ENCODE data around the gene NUAK1.

Gene NUAK1

DNA sequence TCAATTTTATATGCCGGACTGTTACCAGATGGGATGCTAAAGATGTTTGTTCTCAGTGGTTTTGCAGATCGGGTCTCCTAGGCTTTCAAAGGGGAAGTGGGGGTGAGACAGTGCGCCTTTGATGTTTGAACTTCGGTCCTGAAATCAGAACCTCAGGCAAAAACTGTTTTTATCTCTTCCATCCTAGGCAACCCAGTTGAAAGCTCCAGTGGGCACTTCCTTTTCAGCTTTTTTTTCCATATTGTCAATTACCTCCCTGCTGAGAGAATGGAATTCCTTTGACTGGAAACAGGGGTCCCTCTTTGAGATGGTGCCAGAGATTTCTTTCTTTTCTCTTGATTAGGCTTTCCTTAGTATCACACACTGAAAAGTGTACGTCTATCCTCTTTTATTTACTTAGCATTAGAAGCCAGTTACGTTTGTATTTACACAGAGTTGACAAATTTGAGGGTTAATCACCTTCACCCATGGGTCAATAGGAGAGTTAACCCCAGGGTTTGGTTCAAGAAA lies 40.0 kb downstream of the NUAK1 start:
- H3K79me2 ChIP-seq (ENCODE audit: insufficient read depth, low read length) = no peaks in the 10 kb centered on the region
- no peaks in the 10 kb centered on the region for H3F3A ChIP-seq (ENCODE audit: insufficient read depth)
- no peaks in the 10 kb centered on the region for H4K20me1 ChIP-seq (ENCODE audit: low read depth, low read length)
- no peaks in the 10 kb centered on the region for H3K36me3 ChIP-seq (ENCODE audit: low read length)
- H3K9me3 ChIP-seq (ENCODE audit: insufficient read depth, low read length) = no peaks in the 10 kb centered on the region
- no peak overlapping the region for H3K4me3 ChIP-seq (ENCODE audit: insufficient read depth, low read length, poor library complexity, severe bottlenecking)
- no peak overlapping the region for H3K27ac ChIP-seq (ENCODE audit: low read depth, low read length)
- H2AFZ ChIP-seq (ENCODE audit: low read depth, low read length, severe bottlenecking) = no peak overlapping the region
- H3K9ac ChIP-seq (ENCODE audit: low read length) = no peak overlapping the region
- H3K9me2 ChIP-seq (replicated peaks; ENCODE audit: insufficient read depth, low read length) = no peaks in the 10 kb centered on the region
- no peak overlapping the region for H3K4me2 ChIP-seq (ENCODE audit: low read depth, low read length, poor library complexity, severe bottlenecking)
- no peaks in the 10 kb centered on the region for H3K27me3 ChIP-seq (ENCODE audit: low read length)
- no peak for TF ChIP-seq EZH2phosphoT487 (conservative IDR thresholded peaks at IDR 0.05; ENCODE audit: low read length)
- TF ChIP-seq, protein P1, sequence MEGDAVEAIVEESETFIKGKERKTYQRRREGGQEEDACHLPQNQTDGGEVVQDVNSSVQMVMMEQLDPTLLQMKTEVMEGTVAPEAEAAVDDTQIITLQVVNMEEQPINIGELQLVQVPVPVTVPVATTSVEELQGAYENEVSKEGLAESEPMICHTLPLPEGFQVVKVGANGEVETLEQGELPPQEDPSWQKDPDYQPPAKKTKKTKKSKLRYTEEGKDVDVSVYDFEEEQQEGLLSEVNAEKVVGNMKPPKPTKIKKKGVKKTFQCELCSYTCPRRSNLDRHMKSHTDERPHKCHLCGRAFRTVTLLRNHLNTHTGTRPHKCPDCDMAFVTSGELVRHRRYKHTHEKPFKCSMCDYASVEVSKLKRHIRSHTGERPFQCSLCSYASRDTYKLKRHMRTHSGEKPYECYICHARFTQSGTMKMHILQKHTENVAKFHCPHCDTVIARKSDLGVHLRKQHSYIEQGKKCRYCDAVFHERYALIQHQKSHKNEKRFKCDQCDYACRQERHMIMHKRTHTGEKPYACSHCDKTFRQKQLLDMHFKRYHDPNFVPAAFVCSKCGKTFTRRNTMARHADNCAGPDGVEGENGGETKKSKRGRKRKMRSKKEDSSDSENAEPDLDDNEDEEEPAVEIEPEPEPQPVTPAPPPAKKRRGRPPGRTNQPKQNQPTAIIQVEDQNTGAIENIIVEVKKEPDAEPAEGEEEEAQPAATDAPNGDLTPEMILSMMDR (IDR thresholded peaks at IDR 0.05; ENCODE audit: insufficient read depth, low read length, poor library complexity, severe bottlenecking) = no peak

- Histone ChIP-seq H4K20me1 (ENCODE audit: low read depth, low read length) (no peaks in the 10 kb centered on the region), H3K27ac (ENCODE audit: low read depth, low read length) (no peak overlapping the region), H3K4me2 (ENCODE audit: low read depth, low read length, poor library complexity, severe bottlenecking) (no peak overlapping the region), H3F3A (ENCODE audit: insufficient read depth) (no peaks in the 10 kb centered on the region), H2AFZ (ENCODE audit: low read depth, low read length, severe bottlenecking) (no peak overlapping the region), H3K4me3 (ENCODE audit: insufficient read depth, low read length, poor library complexity, severe bottlenecking) (no peak overlapping the region), H3K9me2 (replicated peaks; ENCODE audit: insufficient read depth, low read length) (no peaks in the 10 kb centered on the region), H3K36me3 (ENCODE audit: low read length) (no peaks in the 10 kb centered on the region), H3K27me3 (ENCODE audit: low read length) (no peaks in the 10 kb centered on the region), H3K9ac (ENCODE audit: low read length) (no peak overlapping the region), H3K79me2 (ENCODE audit: insufficient read depth, low read length) (no peaks in the 10 kb centered on the region), H3K9me3 (ENCODE audit: insufficient read depth, low read length) (no peaks in the 10 kb centered on the region)
- TF ChIP-seq, protein P1 (IDR thresholded peaks at IDR 0.05; ENCODE audit: insufficient read depth, low read length, poor library complexity, severe bottlenecking) = no peak
- TF ChIP-seq EZH2phosphoT487 (conservative IDR thresholded peaks at IDR 0.05; ENCODE audit: low read length) = no peak
Measured at GRCh38 chr12:106097011-106097410, 41.7 kb downstream of the NUAK1 start.

DNA sequence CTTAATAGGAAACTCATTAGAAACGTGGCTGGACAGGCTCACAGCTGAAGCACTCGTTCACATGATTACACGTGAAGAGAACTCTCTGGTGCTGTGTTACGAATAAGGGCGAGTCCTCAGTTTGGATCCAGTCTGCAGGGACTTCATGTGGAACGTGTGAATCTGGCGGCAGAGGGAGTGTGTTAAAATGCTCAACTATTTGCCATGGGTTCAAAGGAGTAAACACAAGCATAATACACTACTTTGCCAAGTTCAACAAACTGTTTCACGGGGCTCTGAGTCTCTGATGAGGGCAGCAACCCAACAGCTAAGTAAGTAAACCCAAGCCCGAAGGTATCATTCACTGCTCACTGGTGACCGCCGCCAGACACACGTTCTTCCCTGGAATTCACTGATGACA lies 42.4 kb downstream of the NUAK1 start:
- H3K4me2 ChIP-seq (ENCODE audit: low read depth, low read length, poor library complexity, severe bottlenecking) = no peak overlapping the region

More for the DNA sequence above, 42.4 kb downstream of the NUAK1 start:
- H3K9ac ChIP-seq (ENCODE audit: low read length) = no peak overlapping the region
- no peaks in the 10 kb centered on the region for H3K36me3 ChIP-seq (ENCODE audit: low read length)
- no peaks in the 10 kb centered on the region for H3F3A ChIP-seq (ENCODE audit: insufficient read depth)
- H3K4me3 ChIP-seq (ENCODE audit: insufficient read depth, low read length, poor library complexity, severe bottlenecking) = no peak overlapping the region
- H2AFZ ChIP-seq (ENCODE audit: low read depth, low read length, severe bottlenecking) = no peak overlapping the region
- no peaks in the 10 kb centered on the region for H3K9me2 ChIP-seq (replicated peaks; ENCODE audit: insufficient read depth, low read length)
- no peaks in the 10 kb centered on the region for H3K79me2 ChIP-seq (ENCODE audit: insufficient read depth, low read length)
- no peaks in the 10 kb centered on the region for H3K9me3 ChIP-seq (ENCODE audit: insufficient read depth, low read length)
- no peak overlapping the region for H3K27ac ChIP-seq (ENCODE audit: low read depth, low read length)
- H4K20me1 ChIP-seq (ENCODE audit: low read depth, low read length) = no peaks in the 10 kb centered on the region
- no peak for TF ChIP-seq EZH2phosphoT487 (conservative IDR thresholded peaks at IDR 0.05; ENCODE audit: low read length)
- TF ChIP-seq, protein P1 (IDR thresholded peaks at IDR 0.05; ENCODE audit: insufficient read depth, low read length, poor library complexity, severe bottlenecking) = no peak
- no peaks in the 10 kb centered on the region for H3K27me3 ChIP-seq (ENCODE audit: low read length)

Data from SU-DHL-6 (cell line).